ENCODE results near the gene BICD1. TPM values are rescaled to one million over a fixed set of nuclear protein-coding genes. Genes with fewer than 3 reads are reported as not detected.

The BICD1 gene
- 7.7 and 17.9 TPM in 2 replicates for total RNA-seq (ENCODE audit: low replicate concordance)

DNA sequence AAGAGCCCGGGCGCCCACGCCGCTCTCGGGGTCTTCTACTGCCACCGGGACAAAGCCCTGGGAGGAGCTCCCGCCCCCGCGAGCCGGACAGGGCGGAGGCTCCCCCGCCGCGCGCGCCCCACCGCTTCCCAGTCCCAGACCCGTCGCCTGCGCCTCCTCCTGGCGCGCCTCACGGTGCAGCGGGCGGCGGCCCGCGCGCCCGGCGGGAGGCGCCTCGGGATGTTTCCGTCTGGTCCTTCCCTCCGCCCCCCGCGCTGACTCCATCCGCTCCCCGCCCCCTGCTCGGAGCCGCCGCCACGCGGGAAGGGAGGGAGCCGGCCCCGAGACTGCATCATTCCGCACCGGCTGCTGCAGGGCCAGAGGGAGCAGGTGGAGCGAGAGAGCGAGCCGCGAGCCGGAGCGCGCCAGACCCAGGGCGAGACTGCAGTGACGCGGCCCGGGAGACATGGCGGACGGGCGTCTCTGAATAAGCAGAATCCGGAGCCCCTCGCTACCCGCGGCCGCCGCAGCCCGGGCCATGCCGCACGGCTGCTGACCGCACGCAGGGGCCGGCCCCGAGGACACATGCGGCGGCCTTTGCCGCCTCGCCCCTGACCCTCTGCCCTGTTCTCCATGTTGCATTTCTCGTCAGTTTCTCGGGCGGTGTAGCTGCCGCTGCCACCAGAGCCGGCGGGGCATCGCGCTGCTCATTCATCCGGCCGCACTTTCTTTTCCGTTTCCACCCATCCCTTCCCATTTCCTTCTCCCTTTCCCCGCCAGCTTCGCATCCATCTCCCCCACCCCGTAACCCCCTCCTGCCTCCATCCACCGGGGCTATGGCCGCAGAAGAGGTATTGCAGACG is at the start of gene BICD1:
TSS of gene BICD1 (plus strand) at position 331 of the 842 bp plus-strand sequence. CDS start at position 816, 485 bp downstream.
- TF ChIP-seq, protein P1, sequence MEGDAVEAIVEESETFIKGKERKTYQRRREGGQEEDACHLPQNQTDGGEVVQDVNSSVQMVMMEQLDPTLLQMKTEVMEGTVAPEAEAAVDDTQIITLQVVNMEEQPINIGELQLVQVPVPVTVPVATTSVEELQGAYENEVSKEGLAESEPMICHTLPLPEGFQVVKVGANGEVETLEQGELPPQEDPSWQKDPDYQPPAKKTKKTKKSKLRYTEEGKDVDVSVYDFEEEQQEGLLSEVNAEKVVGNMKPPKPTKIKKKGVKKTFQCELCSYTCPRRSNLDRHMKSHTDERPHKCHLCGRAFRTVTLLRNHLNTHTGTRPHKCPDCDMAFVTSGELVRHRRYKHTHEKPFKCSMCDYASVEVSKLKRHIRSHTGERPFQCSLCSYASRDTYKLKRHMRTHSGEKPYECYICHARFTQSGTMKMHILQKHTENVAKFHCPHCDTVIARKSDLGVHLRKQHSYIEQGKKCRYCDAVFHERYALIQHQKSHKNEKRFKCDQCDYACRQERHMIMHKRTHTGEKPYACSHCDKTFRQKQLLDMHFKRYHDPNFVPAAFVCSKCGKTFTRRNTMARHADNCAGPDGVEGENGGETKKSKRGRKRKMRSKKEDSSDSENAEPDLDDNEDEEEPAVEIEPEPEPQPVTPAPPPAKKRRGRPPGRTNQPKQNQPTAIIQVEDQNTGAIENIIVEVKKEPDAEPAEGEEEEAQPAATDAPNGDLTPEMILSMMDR (IDR thresholded peaks at IDR 0.05; ENCODE audit: insufficient read depth, low read length) = no peak
- peak within 1 kb of the TSS; percentile 84 for H3K4me3 ChIP-seq (ENCODE audit: low read depth, low read length)

DNA sequence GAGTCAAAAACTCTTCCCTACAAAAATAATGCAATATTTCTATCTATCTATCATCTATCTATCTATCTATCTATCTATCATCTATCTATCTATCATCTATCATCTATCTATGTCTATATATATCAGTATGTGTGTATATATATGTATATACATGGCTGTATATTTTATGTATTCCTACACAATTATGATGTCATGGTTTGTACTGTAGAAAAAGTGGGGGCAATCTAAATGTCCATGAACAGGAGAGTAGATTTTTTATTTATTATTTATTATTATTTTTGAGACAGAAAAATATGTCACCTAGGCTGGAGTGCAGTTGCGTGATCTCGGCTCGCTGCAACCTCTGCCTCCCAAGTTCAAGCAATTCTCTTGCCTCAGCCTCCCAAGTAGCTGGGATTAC is 45.6 kb upstream of the BICD1 start:
- TF ChIP-seq, protein P1 (IDR thresholded peaks at IDR 0.05; ENCODE audit: insufficient read depth, low read length) = no peak
- no peak for DNase-seq (ENCODE audit: low read depth)
- no peak overlapping the region for H3K4me3 ChIP-seq (ENCODE audit: low read depth, low read length)

More for the DNA sequence above, at the start of gene BICD1:
- DNase-seq (ENCODE audit: low read depth) = peak; percentile 80

DNA sequence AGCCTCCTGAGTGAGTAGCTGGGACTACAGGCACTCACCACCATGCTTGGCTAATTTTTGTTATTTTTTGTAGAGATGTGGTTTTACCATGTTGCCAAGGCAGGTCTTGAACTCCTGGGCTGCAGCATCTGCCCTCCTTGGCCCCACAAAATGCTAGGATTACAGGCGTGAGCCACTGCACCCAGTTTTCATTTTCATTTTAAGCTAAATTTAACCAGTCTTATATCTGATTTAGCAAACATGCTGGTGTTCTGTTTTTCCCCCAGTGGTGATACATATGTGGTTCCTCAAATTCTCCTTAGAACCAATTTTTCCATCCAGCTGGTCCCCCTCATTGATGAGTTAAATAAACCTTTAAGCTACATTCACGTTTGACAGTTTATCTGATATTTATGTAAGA is 43.8 kb upstream of the BICD1 start:
- no peak overlapping the region for H3K4me3 ChIP-seq (ENCODE audit: low read depth, low read length)
- TF ChIP-seq, protein P1 (IDR thresholded peaks at IDR 0.05; ENCODE audit: insufficient read depth, low read length) = no peak
- no peak for DNase-seq (ENCODE audit: low read depth)

DNA sequence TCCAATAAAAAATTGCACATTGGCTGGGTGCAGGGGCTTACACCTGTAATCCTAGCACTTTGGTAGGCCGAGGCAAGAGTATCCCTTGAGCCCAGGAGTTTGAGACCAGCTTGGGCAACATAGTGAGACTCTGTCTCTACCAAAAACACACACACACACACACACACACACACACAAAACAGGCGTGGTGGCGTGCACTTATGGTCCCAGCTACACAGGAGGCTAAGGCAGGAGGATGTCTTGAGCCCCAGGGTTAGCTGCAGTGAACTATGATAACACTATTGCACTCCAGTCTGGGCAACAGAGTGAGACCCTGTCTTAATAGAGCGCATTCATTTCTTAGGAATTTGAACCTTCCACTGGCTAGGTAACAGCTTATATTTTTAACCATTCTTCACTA is 42.9 kb upstream of the BICD1 start:
- DNase-seq (ENCODE audit: low read depth) = no peak
- TF ChIP-seq, protein P1 (IDR thresholded peaks at IDR 0.05; ENCODE audit: insufficient read depth, low read length) = no peak
- H3K4me3 ChIP-seq (ENCODE audit: low read depth, low read length) = no peak overlapping the region

DNA sequence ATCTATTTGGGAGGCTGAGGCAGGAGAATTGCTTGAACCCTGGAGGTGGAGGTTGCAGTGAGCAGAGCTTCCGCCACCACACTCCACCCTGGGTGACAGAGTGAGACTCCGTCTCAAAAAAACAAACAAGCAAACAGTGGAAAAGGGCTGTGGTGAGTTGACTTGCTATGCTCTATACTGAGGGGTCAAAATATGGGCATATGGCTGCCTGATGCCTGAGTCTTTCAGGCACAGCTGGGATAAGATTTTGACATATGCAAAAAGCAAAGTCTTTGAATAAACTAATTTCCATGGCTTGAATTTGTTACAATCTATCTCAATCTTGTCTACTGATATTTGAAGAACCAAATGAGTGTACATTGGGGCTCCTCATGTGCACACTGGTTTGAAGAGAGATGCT is 40.4 kb upstream of the BICD1 start:
- no peak overlapping the region for H3K4me3 ChIP-seq (ENCODE audit: low read depth, low read length)

DNA sequence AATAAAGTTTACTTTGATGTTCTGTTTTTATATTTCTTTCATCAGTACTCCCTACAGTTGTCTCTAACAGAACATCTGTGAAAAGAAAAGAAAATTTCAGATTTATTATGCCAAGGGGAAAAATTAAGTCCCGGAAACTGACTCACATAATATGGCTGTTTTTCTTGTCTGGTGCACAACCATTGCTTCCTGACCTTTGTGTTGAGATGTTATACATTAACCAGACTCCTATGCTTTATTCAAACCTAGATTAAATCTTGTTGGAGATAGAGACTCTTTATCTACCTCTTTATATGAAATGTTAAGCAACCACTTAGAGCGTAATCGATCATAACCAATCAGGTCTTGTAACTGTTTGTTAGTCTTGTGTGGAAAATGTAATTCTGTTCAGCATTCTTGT is 37.6 kb upstream of the BICD1 start:
- TF ChIP-seq, protein P1 (IDR thresholded peaks at IDR 0.05; ENCODE audit: insufficient read depth, low read length) = no peak
- peak; percentile 43 for DNase-seq (ENCODE audit: low read depth)
- H3K4me3 ChIP-seq (ENCODE audit: low read depth, low read length) = no peak overlapping the region

More for the DNA sequence above, 40.4 kb upstream of the BICD1 start:
- TF ChIP-seq, protein P1 (IDR thresholded peaks at IDR 0.05; ENCODE audit: insufficient read depth, low read length) = no peak
- no peak for DNase-seq (ENCODE audit: low read depth)

Data from fibroblast of the aortic adventitia (primary cell).